SK-N-SH treated with all-trans-retinoic acid at 6 μM for 48 hours (cell line): Measurements from ENCODE around the gene SH3BGRL2.

ENCODE experiments used
- ATAC-seq: fragments of 200-7000 bp; cut with Tn5 transposase; 3 replicates; pipeline ENCODE4 v1.9.1; 2020; ENCODE audit warnings: mild to moderate bottlenecking, moderate library complexity
- ARNTL ChIP-seq: fragments of 450-650 bp; formaldehyde crosslinking; IDR thresholded peaks from 2 replicates; pipeline ENCODE4 v1.5.0; 2020; ENCODE audit warnings: low read depth, mild to moderate bottlenecking, moderate library complexity, borderline replicate concordance
- BACH2 ChIP-seq: fragments of 250-450 bp; sonication (Bioruptor Pico); IDR thresholded peaks from 2 replicates; pipeline ENCODE4 v1.9.0; 2021; ENCODE audit warnings: mild to moderate bottlenecking, borderline replicate concordance
- CREB5 ChIP-seq: fragments of 250-450 bp; sonication (Bioruptor Pico); IDR thresholded peaks from 2 replicates; pipeline ENCODE4 v1.5.1; 2020; ENCODE audit warnings: low read depth, mild to moderate bottlenecking, moderate library complexity
- CSDC2 ChIP-seq: fragments of 250-450 bp; sonication (Bioruptor Pico); IDR thresholded peaks from 2 replicates; pipeline ENCODE4 v1.5.0; 2020; ENCODE audit warnings: mild to moderate bottlenecking, moderate library complexity
- CSRNP3 ChIP-seq: fragments of 250-450 bp; sonication (Bioruptor Pico); IDR thresholded peaks from 2 replicates; pipeline ENCODE4 v1.5.1; 2021; ENCODE audit warnings: mild to moderate bottlenecking, moderate library complexity
- GLIS3 ChIP-seq: fragments of 250-450 bp; sonication (Bioruptor Pico); IDR thresholded peaks from 2 replicates; pipeline ENCODE4 v1.5.0; 2020; ENCODE audit warnings: mild to moderate bottlenecking, moderate library complexity
- ISL1 ChIP-seq: fragments of 250-450 bp; sonication (Bioruptor Pico); IDR thresholded peaks from 2 replicates; pipeline ENCODE4 v2.1.2; 2022; ENCODE audit warnings: mild to moderate bottlenecking, moderate library complexity
- OSR1 ChIP-seq: fragments of 250-450 bp; sonication (Bioruptor Pico); IDR thresholded peaks from 2 replicates; pipeline ENCODE4 v1.8.0; 2022; ENCODE audit warnings: moderate library complexity, mild to moderate bottlenecking, inconsistent platforms
- PATZ1 ChIP-seq: fragments of 250-450 bp; sonication (Bioruptor Pico); IDR thresholded peaks from 2 replicates; pipeline ENCODE4 v1.8.0; 2020; ENCODE audit warnings: mild to moderate bottlenecking, moderate library complexity, borderline replicate concordance
- POU6F1 ChIP-seq: fragments of 250-450 bp; sonication (Bioruptor Pico); IDR thresholded peaks from 2 replicates; pipeline ENCODE4 v1.8.0; 2021; ENCODE audit warnings: low read depth, mild to moderate bottlenecking, moderate library complexity, borderline replicate concordance
- PPARA ChIP-seq: fragments of 250-450 bp; sonication (Bioruptor Pico); IDR thresholded peaks from 2 replicates; pipeline ENCODE4 v1.5.0; 2020; ENCODE audit warnings: mild to moderate bottlenecking, borderline replicate concordance
- RARB ChIP-seq: fragments of 250-450 bp; sonication (Bioruptor Pico); IDR thresholded peaks from 2 replicates; pipeline ENCODE4 v1.8.0; 2021; ENCODE audit warnings: mild to moderate bottlenecking, moderate library complexity
- SNAI2 ChIP-seq: fragments of 250-450 bp; sonication (Bioruptor Pico); IDR thresholded peaks from 2 replicates; pipeline ENCODE4 v1.5.0; 2020; ENCODE audit warnings: mild to moderate bottlenecking, moderate library complexity
- TCF4 ChIP-seq: fragments of 250-450 bp; sonication (Bioruptor Pico); IDR thresholded peaks from 2 replicates; pipeline ENCODE4 v1.8.0; 2021; ENCODE audit warnings: mild to moderate bottlenecking, moderate library complexity, borderline replicate concordance
- TOX ChIP-seq: fragments of 250-450 bp; sonication (Bioruptor Pico); IDR thresholded peaks from 2 replicates; pipeline ENCODE4 v1.8.0; 2021; ENCODE audit warnings: mild to moderate bottlenecking, moderate library complexity, borderline replicate concordance
- TSHZ2 ChIP-seq: fragments of 250-450 bp; sonication (Bioruptor Pico); IDR thresholded peaks from 2 replicates; pipeline ENCODE4 v1.5.0; 2020; ENCODE audit warnings: mild to moderate bottlenecking, moderate library complexity
- ZC3H10 ChIP-seq: fragments of 250-450 bp; sonication (Bioruptor Pico); IDR thresholded peaks from 2 replicates; pipeline ENCODE4 v1.5.1; 2021; ENCODE audit warnings: mild to moderate bottlenecking, moderate library complexity
- ZFP3 ChIP-seq: fragments of 250-450 bp; sonication (Bioruptor Pico); IDR thresholded peaks from 2 replicates; pipeline ENCODE4 v1.5.0; 2020; ENCODE audit warnings: mild to moderate bottlenecking, moderate library complexity
- ZNF565 ChIP-seq: fragments of 450-650 bp; formaldehyde crosslinking; conservative IDR thresholded peaks from 2 replicates; pipeline ENCODE4 v1.5.0; 2020; ENCODE audit warnings: low read depth, mild to moderate bottlenecking, moderate library complexity
- ZNF8 ChIP-seq: fragments of 450-650 bp; formaldehyde crosslinking; IDR thresholded peaks from 2 replicates; pipeline ENCODE4 v1.5.0; 2020; ENCODE audit warnings: mild to moderate bottlenecking, moderate library complexity

Gene SH3BGRL2

GRCh38 chr6:79711167-79711566, 80.0 kb downstream of the SH3BGRL2 start:
- TF ChIP-seq TSHZ2 (CRISPR knock-in tag) (no peak), SNAI2 (no peak), ZNF565 (CRISPR knock-in tag) (no peak), CSDC2 (no peak), BACH2 (no peak), POU6F1 (CRISPR knock-in tag) (no peak), OSR1 (no peak), ISL1 (no peak), GLIS3 (CRISPR knock-in tag) (no peak), PATZ1 (CRISPR knock-in tag) (no peak), RARB (CRISPR knock-in tag) (no peak), TOX (CRISPR knock-in tag) (no peak), CSRNP3 (no peak), ZFP3 (CRISPR knock-in tag) (no peak), ZC3H10 (CRISPR knock-in tag) (no peak), TCF4 (CRISPR knock-in tag) (no peak), PPARA (CRISPR knock-in tag) (no peak), ZNF8 (CRISPR knock-in tag) (no peak), CREB5 (no peak)
- no peak for ATAC-seq

GRCh38 chr6:79712144-79712543, 81.0 kb downstream of the SH3BGRL2 start:
- TF ChIP-seq ZFP3 (CRISPR knock-in tag) (no peak), BACH2 (no peak), OSR1 (no peak), CREB5 (no peak), ISL1 (no peak), ARNTL (CRISPR knock-in tag) (no peak), ZC3H10 (CRISPR knock-in tag) (no peak)
- TF ChIP-seq, all 23 proteins: peak for 0
- ATAC-seq, result no peak

- TF ChIP-seq CSRNP3 (no peak), ISL1 (no peak), CSDC2 (no peak), TOX (CRISPR knock-in tag) (no peak)
- TF ChIP-seq, all 23 proteins: peak for 0
- no peak for ATAC-seq
Observed at GRCh38 chr6:79712616-79713135, 81.5 kb downstream of the SH3BGRL2 start.
